Muscle layer of colon (tissue), 2 donors: ENCODE data around the gene GRAMD2A.

ENCODE experiments used
- H3K27ac ChIP-seq: one replicate; pipeline ENCODE4 v1.7.0; 2013; ENCODE audit warnings: low read depth, mild to moderate bottlenecking, low read length, moderate library complexity
- H3K27me3 ChIP-seq, 2 donors: one replicate each; pipeline ENCODE4 v1.7.0; 2013; ENCODE audit warnings: low read length in 2 of 2, mild to moderate bottlenecking in 2 of 2; ENCODE audit not compliant: insufficient read depth in 2 of 2, control insufficient read depth in 1 of 2
- H3K36me3 ChIP-seq: one replicate; pipeline ENCODE4 v1.7.0; 2013; ENCODE audit warnings: mild to moderate bottlenecking, low read length; ENCODE audit not compliant: insufficient read depth
- H3K4me1 ChIP-seq: one replicate; pipeline ENCODE4 v1.7.0; 2013; ENCODE audit warnings: mild to moderate bottlenecking, low read length; ENCODE audit not compliant: insufficient read depth
- H3K4me3 ChIP-seq, 2 donors: one replicate each; pipeline ENCODE4 v1.7.0; 2013; ENCODE audit warnings: low read length in 2 of 2, low read depth in 1 of 2, mild to moderate bottlenecking in 1 of 2, moderate library complexity in 1 of 2
- H3K9ac ChIP-seq: one replicate; pipeline ENCODE4 v1.7.0; 2013; ENCODE audit warnings: low read length
- H3K9me3 ChIP-seq: one replicate; pipeline ENCODE4 v1.7.0; 2013; ENCODE audit warnings: mild to moderate bottlenecking, low read length
- donor health status: abdominal sarcoma.
- donor health status: Adenocarcinoma of cecum.

The GRAMD2A gene

DNA sequence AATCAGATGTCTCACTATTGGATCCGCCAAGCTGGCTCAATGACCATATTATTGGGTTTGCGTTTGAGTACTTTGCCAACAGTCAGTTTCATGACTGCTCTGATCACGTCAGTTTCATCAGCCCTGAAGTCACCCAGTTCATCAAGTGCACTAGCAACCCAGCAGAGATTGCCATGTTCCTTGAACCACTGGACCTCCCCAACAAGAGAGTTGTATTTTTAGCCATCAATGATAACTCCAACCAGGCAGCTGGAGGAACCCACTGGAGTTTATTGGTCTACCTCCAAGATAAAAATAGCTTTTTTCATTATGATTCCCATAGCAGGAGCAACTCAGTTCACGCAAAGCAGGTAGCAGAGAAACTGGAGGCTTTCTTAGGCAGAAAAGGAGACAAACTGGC lies 57.9 kb downstream of the GRAMD2A start:
- H3K4me3 ChIP-seq = no peak overlapping the region

DNA sequence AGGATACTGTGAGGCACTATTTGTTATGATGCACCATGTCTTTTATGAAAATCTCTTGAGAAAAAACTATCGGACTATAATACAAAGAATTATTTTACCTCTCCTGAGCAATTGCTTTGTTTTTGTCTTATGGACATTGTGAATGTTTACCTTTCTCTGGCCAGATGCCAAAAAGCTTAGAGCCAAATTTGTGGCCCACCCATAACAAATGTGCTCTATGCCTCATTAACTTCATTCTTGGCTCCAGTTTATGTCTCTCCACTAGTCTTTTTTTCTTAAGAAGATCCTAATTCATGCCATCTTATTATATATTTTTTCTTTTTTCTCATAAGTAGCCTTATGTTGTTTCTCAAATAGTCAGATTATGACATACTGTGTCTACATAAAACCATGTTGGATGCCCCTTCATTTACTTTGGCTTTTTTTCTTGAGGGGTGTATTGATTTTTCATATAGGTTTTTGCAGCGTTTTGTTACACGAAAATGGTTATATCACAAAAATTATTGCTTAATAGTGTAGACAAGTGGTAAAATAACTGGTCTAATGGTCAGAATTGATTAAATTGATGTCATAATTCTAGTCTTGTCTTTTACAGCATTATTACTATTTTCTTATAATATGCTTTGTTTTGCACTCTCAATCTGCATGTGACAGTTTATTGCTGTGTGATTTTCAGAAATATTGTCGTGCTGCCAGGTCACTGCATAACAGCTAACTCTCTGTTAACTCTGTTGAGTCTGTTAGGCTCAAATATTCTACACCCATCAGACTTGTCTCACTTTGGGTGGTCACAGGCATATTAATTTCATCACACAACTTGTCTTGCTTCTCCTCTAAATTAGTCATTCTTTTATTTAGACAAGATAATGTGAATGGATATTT lies 61.2 kb downstream of the GRAMD2A start:
- Histone ChIP-seq H3K36me3 (no peaks in the 10 kb centered on the region), H3K4me3 (no peak overlapping the region), H3K4me1 (no peaks in the 10 kb centered on the region), H3K9ac (no peak overlapping the region), H3K27ac (no peak overlapping the region), H3K27me3 (no peaks in the 10 kb centered on the region), H3K9me3 (no peaks in the 10 kb centered on the region)

More for the DNA sequence above, 57.9 kb downstream of the GRAMD2A start:
- H3K27ac ChIP-seq = no peak overlapping the region
- no peaks in the 10 kb centered on the region for H3K4me1 ChIP-seq
- H3K9me3 ChIP-seq = no peaks in the 10 kb centered on the region
- H3K27me3 ChIP-seq = no peaks in the 10 kb centered on the region
- H3K36me3 ChIP-seq = no peaks in the 10 kb centered on the region
- no peak overlapping the region for H3K9ac ChIP-seq

DNA sequence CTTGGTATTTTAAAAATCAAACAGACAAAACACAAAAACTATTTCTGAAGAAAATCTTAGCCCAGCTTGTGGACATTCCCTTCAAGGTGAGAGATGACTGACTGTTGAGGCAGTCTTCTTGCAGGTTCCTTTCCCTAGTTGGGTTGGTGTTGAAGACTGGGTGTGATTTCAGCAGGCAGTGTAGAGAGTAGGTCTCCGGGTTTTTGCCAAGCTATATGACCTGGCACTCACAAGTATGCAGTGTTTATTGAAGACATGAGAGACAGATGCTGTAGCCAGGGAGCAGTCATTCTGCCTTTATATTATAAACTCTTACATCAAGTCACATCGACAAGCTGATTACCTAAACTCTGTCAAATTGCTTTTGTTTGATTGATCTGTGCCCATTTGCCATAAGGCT lies 61.9 kb downstream of the GRAMD2A start:
- no peak overlapping the region for H3K27ac ChIP-seq
- no peaks in the 10 kb centered on the region for H3K27me3 ChIP-seq
- H3K36me3 ChIP-seq = no peaks in the 10 kb centered on the region
- no peaks in the 10 kb centered on the region for H3K4me1 ChIP-seq
- H3K9ac ChIP-seq = no peak overlapping the region
- H3K9me3 ChIP-seq = no peaks in the 10 kb centered on the region
- H3K4me3 ChIP-seq = no peak overlapping the region

DNA sequence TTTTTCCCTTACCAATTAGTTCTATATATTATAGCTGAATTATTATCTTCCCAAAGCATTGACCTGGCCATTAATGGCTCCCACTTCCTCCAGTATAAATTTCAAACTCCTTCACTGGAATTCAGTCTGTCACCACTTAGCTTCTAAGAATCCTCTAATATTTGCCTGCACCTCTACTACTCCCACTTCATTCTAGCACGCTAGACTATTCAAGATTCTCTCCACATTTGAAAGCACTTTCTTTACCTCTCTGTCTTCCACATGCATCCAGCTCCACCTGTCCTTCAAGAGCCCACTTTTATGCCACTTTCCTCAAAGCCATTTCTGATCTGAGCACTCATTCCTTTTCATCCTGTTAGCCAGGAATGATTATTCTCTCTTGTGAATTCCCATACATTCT lies 64.4 kb downstream of the GRAMD2A start:
- no peak overlapping the region for H3K27ac ChIP-seq
- no peaks in the 10 kb centered on the region for H3K27me3 ChIP-seq
- no peaks in the 10 kb centered on the region for H3K36me3 ChIP-seq
- no peaks in the 10 kb centered on the region for H3K4me1 ChIP-seq
- H3K9me3 ChIP-seq = no peaks in the 10 kb centered on the region
- H3K4me3 ChIP-seq = no peak overlapping the region
- H3K9ac ChIP-seq = no peak overlapping the region

DNA sequence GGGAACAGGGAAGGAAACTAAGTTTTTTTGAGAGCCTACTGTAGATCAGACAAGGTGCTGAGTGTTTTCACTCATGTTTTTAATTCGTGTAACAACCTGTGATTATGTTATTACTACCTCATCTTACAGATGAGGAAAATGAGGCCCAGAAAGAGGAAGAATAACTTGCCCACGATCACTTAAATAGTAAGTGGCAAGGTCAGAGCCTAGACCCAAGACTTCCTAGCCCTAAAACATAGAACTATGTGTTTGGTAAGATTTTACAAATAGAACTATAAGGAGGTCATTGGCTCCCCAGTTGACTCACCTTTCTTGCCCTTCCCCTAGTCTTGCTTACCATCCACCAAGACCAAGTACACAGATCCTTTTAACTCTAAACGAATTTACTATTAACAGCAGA lies 65.7 kb downstream of the GRAMD2A start:
- no peaks in the 10 kb centered on the region for H3K27me3 ChIP-seq
- no peak overlapping the region for H3K27ac ChIP-seq
- H3K36me3 ChIP-seq = no peaks in the 10 kb centered on the region
- no peak overlapping the region for H3K4me3 ChIP-seq
- H3K9ac ChIP-seq = no peak overlapping the region
- no peaks in the 10 kb centered on the region for H3K9me3 ChIP-seq
- no peaks in the 10 kb centered on the region for H3K4me1 ChIP-seq

DNA sequence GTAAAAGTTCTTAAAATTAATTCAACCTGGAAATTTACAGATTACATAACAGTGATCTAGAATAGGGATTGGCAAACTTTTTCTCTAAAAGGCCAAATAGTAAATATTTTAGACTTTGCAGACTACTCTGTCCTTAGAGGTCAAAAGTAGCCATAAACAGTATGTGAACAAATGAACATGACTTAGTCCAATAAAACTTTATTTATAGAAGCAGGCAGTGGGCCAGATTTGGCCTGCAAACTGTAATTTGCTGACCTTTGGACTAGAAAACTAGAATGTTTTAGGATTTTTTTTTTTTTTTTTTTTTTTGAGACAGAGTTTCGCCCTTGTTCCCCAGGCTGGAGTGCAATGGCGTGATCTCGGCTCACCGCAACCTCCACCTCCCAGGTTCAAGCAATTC lies 67.3 kb downstream of the GRAMD2A start:
- Histone ChIP-seq H3K9ac (no peak overlapping the region), H3K27ac (no peak overlapping the region), H3K36me3 (no peaks in the 10 kb centered on the region), H3K4me1 (no peaks in the 10 kb centered on the region), H3K27me3 (no peaks in the 10 kb centered on the region), H3K9me3 (no peaks in the 10 kb centered on the region), H3K4me3 (no peak overlapping the region)

DNA sequence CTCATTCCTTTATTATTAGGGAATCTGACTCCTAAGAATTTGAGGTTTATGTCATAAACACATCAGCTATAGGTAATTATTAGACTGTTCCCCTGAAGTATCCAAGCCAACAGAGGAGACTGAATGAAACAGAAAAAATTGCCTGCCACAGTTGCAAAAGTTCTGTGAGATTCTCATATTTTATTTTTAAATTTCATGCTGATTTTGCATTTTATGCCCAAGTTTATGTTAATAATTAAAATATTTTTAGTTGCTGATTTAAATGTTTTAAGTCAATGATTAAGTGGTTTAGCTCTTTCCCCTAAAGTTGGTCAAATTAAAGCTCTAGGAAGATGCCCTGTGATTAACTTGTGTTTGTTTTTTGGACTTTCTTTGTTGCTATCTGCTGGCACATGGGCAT lies 69.2 kb downstream of the GRAMD2A start:
- H3K27ac ChIP-seq = no peak overlapping the region
- H3K27me3 ChIP-seq = no peaks in the 10 kb centered on the region
- no peaks in the 10 kb centered on the region for H3K4me1 ChIP-seq
- no peaks in the 10 kb centered on the region for H3K36me3 ChIP-seq
- H3K9me3 ChIP-seq = no peaks in the 10 kb centered on the region
- H3K9ac ChIP-seq = no peak overlapping the region
- no peak overlapping the region for H3K4me3 ChIP-seq

DNA sequence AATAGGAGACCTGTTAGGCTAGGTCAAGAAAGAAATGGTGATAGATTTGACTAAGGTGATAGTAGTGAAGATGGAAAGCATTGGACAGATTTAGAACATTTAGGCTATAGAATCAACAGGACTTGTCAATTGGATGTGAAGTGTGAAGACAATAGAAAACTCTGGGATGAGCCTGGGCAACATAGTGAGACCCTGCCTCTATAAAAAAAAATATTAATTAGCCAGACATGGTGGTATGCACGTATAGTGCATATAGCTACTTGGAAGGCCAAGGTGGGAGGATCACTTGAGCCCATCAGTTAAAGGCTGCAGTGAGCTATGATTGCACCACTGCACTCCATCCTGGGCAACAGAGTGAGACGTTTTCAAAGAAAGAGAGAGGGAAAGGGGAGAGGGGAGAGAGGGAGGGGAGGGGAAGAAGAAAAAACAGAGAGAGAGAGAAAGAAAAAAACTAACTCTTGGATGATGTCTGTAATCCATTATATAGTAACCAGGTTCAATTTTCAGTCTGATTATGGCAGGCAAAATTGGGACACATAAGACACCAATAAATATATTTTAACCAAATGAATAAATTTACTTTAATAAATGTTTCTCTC lies 69.8 kb downstream of the GRAMD2A start:
- Histone ChIP-seq H3K4me3 (no peak overlapping the region), H3K27ac (no peak overlapping the region), H3K4me1 (no peaks in the 10 kb centered on the region), H3K9me3 (no peaks in the 10 kb centered on the region), H3K27me3 (no peaks in the 10 kb centered on the region), H3K9ac (no peak overlapping the region), H3K36me3 (no peaks in the 10 kb centered on the region)

DNA sequence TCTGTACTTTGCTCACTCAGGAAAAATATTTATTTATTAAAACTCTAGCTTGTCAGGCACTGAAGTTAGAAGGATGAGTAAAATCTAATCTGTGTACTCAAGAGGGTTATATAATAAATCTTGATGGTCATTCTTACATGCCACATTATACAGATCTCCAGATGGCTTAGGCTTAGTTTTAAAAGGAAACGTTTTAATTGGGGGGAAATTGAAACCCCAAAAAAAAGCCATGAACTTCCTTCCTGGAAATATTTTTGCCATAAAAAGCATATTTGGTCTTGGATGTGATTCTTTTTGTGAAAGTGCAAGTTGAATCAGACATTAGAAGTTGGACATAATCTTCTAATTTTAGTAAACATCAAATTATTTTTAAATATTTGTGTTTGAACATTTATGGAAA lies 73.4 kb downstream of the GRAMD2A start:
- Histone ChIP-seq H3K4me1 (no peaks in the 10 kb centered on the region), H3K9ac (no peak overlapping the region), H3K4me3 (no peak overlapping the region), H3K27me3 (no peaks in the 10 kb centered on the region), H3K27ac (no peak overlapping the region), H3K36me3 (no peaks in the 10 kb centered on the region), H3K9me3 (no peaks in the 10 kb centered on the region)

DNA sequence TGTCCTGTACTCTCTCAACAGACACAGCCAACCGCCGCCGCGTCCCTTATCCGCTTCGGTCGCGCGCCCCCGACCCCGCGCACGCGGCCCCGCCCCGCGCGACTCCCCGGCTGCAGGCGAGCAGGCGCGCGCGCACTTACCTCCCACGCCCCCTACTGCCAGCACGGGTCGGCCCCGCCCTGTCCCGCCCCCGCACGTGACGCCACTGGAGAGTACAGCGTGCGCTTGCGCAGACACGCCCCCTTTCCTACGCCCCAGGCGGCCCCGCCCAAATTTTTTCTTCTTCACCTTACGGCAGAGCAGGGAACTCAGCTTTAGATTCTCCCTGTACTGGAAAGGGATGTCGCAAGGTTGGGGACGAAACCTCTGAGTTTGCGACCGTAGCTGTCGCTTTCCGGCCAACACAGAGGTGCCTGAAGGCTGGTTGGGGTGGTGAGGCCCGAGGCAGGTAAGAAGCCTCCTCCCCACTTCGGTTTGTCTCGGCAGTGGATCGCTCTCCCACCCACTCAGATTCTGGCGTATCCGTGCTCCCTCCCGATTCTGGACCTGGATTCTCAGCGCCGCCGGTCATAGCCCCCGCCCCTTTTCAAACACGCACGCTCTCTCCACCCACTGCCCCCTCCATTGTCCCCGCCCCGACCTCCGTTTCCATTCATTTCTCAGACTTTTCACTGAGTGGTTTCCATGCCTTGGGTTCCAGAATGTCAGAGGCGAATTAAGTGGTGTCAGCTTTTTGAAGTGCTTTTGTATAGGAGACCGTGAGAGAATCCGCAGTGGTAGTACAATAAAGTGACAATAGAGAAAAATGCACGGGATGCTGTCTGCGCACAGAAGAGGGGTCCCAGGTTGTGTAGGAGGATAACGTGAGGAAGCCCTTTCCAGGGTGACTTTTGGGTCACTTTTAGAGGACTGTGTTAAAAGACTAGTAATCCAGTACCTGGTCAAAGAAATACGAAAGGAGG lies 79.3 kb downstream of the GRAMD2A start, which contains the start of the genes MYO9A and SENP8:
TSS of gene MYO9A (minus strand) at position 134 of the 962 bp plus-strand sequence. CDS start 71,587 bp downstream, outside the sequence.
TSS of gene SENP8 (plus strand) at position 387 of the 962 bp plus-strand sequence. CDS start 21,221 bp downstream, outside the sequence.
- peaks cover 27% of the 10 kb centered on the region for H3K4me1 ChIP-seq
- peak within 1 kb of the TSS; percentile 92 to 93 for H3K4me3 ChIP-seq
- peak within 1 kb of the TSS; percentile 97 for H3K27ac ChIP-seq
- no peaks in the 10 kb centered on the region for H3K36me3 ChIP-seq
- H3K9me3 ChIP-seq = no peaks in the 10 kb centered on the region
- peak within 1 kb of the TSS; percentile 90 for H3K9ac ChIP-seq
- no peaks in the 10 kb centered on the region for H3K27me3 ChIP-seq

DNA sequence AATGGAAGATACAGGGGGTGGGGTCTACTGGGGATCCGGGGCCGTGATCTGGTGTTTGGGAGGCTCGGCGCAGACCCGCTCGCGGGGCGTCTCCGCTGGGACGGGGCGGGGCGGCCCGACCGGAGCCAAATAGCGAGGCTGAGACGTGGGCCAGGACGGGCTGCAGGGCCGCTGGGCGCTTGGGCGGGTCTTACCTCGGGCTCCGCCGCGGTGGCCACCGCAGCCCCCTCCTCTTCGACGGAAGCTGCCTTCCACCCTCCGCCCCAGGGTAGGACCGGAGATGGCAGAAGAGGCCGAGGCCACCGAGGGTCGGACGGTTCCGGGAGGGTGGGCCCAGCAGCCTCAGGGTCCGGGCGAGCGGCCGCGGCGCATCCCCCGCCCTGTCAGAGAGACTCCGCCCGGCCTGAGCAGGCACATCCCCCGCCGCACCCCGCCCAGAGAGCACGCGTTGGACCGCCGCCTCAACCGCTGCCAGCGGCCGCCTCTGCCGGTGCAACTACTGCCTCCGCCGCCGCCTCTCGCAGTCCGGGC lies 80.0 kb downstream of the GRAMD2A start:
- Histone ChIP-seq H3K27me3 (no peaks in the 10 kb centered on the region), H3K27ac (peak overlapping the region; percentile 97), H3K36me3 (no peaks in the 10 kb centered on the region), H3K4me1 (peaks cover 31% of the 10 kb centered on the region), H3K4me3 (peak overlapping the region; percentile 92 to 93), H3K9ac (peak overlapping the region; percentile 90), H3K9me3 (no peaks in the 10 kb centered on the region)
